ENCODE data around the gene LRMDA.

DNA sequence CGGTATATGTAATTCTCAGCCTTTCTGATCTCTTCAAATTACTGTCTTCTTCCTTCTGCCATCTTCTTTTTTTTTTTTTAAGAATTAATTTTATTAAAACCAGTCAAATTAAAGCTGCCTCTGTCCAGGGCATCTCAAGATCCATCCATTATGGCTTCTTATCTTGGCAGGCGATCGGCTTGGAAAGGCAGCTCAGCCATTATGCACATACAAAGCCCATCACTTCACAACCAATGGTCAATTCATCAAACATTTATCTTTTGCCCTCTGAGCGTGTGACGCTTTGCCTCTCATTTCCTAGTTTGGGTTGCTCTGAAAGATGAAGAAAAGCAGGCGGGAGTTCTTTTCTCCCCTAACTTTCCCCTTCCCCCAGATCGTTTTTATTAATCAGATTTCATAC, 591.6 kb downstream of the LRMDA start:
- TF ChIP-seq ZNF792 (tag by site-specific recombination; IDR thresholded peaks at IDR 0.05), result no peak
- no peak for TF ChIP-seq SCRT1 (tag by site-specific recombination; IDR thresholded peaks at IDR 0.05; ENCODE audit: borderline replicate concordance)
- TF ChIP-seq ZNF624 (tag by site-specific recombination; IDR thresholded peaks at IDR 0.05), result no peak
